Keratinocyte (primary cell): ENCODE data around the gene AP3S1. TPM values are rescaled to one million over a fixed set of nuclear protein-coding genes. Genes with fewer than 3 reads are reported as not detected.

Experiments used
- DNase-seq: peaks from one replicate; pipeline ENCODE4 v3.0.0-alpha.2; 2011; ENCODE audit warnings: low read depth, missing footprints, low spot score
- FAIRE-seq: peaks from 2 replicates; lab custom pipeline; 2011; peaks lifted over from hg19 to GRCh38; lab: Jason Lieb, UNC
- H2AFZ ChIP-seq: 2 replicates; pipeline ENCODE4 v1.6.0; 2012; ENCODE audit warnings: low read length, control low read depth, inconsistent platforms; ENCODE audit not compliant: control insufficient read depth
- H3K27ac ChIP-seq: 2 replicates; pipeline ENCODE4 v1.5.1; 2011; ENCODE audit warnings: low read length; ENCODE audit not compliant: control insufficient read depth, insufficient read depth
- H3K27me3 ChIP-seq: 3 replicates; pipeline ENCODE4 v1.6.0; 2011; ENCODE audit warnings: low read length; ENCODE audit not compliant: control insufficient read depth, insufficient read depth; ENCODE audit errors: extremely low read depth
- H3K36me3 ChIP-seq, 2 experiments: 2 replicates in 1 of 2; 3 replicates in 1 of 2; pipeline ENCODE4 v1.5.1; 2011; ENCODE audit warnings: low read length in 2 of 2, mild to moderate bottlenecking in 1 of 2; ENCODE audit not compliant: control insufficient read depth in 2 of 2, insufficient read depth in 2 of 2; ENCODE audit errors: extremely low read depth in 1 of 2
- H3K4me1 ChIP-seq: 3 replicates; pipeline ENCODE4 v1.5.1; 2011; ENCODE audit warnings: low read length; ENCODE audit not compliant: control insufficient read depth, insufficient read depth; ENCODE audit errors: extremely low read depth
- H3K4me2 ChIP-seq: 3 replicates; pipeline ENCODE4 v1.6.0; 2011; ENCODE audit warnings: low read depth, low read length; ENCODE audit not compliant: control insufficient read depth, insufficient read depth; ENCODE audit errors: extremely low read depth
- H3K4me3 ChIP-seq, 3 experiments: fragments of 200-600 bp in 1 of 3; sonication (generic) in 1 of 3; 2 replicates in 2 of 3; 3 replicates in 1 of 3; pipeline ENCODE4 v1.5.1; 2011 to 2016; ENCODE audit warnings: low read length in 3 of 3, mild to moderate bottlenecking in 3 of 3, control low read depth in 2 of 3, inconsistent platforms in 1 of 3, low read depth in 1 of 3, mixed read lengths in 1 of 3, mixed run types in 1 of 3, moderate library complexity in 1 of 3; ENCODE audit not compliant: control insufficient read depth in 2 of 3, insufficient read depth in 2 of 3; ENCODE audit errors: extremely low read depth in 1 of 3
- H3K79me2 ChIP-seq: 2 replicates; pipeline ENCODE4 v1.6.0; 2012; ENCODE audit warnings: low read length; ENCODE audit not compliant: control insufficient read depth, insufficient read depth
- H3K9ac ChIP-seq: 3 replicates; pipeline ENCODE4 v1.6.0; 2011; ENCODE audit warnings: low read length; ENCODE audit not compliant: control insufficient read depth, insufficient read depth; ENCODE audit errors: extremely low read depth
- H3K9me1 ChIP-seq: 3 replicates; pipeline ENCODE4 v1.6.0; 2011; ENCODE audit warnings: low read length; ENCODE audit not compliant: control insufficient read depth, insufficient read depth; ENCODE audit errors: extremely low read depth
- H3K9me3 ChIP-seq: 2 replicates; pipeline ENCODE4 v1.5.1; 2012; ENCODE audit warnings: low read depth, low read length; ENCODE audit not compliant: control insufficient read depth
- H4K20me1 ChIP-seq: 3 replicates; pipeline ENCODE4 v1.6.0; 2011; ENCODE audit warnings: low read length; ENCODE audit not compliant: control insufficient read depth, insufficient read depth; ENCODE audit errors: extremely low read depth
- CTCF ChIP-seq, 3 experiments: IDR thresholded peaks in 1 of 3; conservative IDR thresholded peaks in 1 of 3; optimal IDR thresholded peaks in 1 of 3; 2 replicates in 2 of 3; 3 replicates in 1 of 3; pipeline versions ENCODE3 to v1.5.1; 2011; ENCODE audit warnings: low read length in 3 of 3, mild to moderate bottlenecking in 3 of 3, moderate library complexity in 2 of 3, control low read depth in 1 of 3, inconsistent platforms in 1 of 3; ENCODE audit not compliant: insufficient read depth in 2 of 3; ENCODE audit errors: extremely low read depth in 1 of 3
- EZH2 ChIP-seq: IDR thresholded peaks from one replicate; pipeline ENCODE4 v1.6.1; 2012; ENCODE audit warnings: inconsistent platforms, mild to moderate bottlenecking, low read length, moderate library complexity
- dilution Hi-C: fragments of 300-500 bp; cut with MboI; formaldehyde crosslinking; loops from one replicate; pipeline ENCODE4 v1.7.0; 2020; ENCODE audit warnings: low sequenced_read_pairs; ENCODE audit not compliant: extremely low pct_ligation_motif_present
- polyA plus RNA-seq, 5 experiments: library from polyadenylated mRNA; depleted of rRNA in 3 of 5; stranded (reverse) in 3 of 5; stranded (forward) in 1 of 5; unstranded in 1 of 5; fragments of >200 nt; gene quantifications; 1 replicate in 1 of 5; 2 replicates in 3 of 5; 3 replicates in 1 of 5; pipeline versions ENCODE4 v1.2.1 to v1.2.3, GENCODE V29; 2011 to 2012; ENCODE audit warnings: missing spikeins in 2 of 5, low read depth in 1 of 5, low replicate concordance in 1 of 5

The AP3S1 gene
- polyA plus RNA-seq, 1 donor (not counting 4 experiments of a cell fraction or from before 2014, with no cell fraction given): 153 TPM

- DNase-seq (no peak), FAIRE-seq (no peak)
- Histone ChIP-seq H3K9ac (no peak overlapping the region), H4K20me1 (no peaks in the 10 kb centered on the region), H3K36me3 (no peaks in the 10 kb centered on the region), H3K27me3 (peaks cover 26% of the 10 kb centered on the region), H3K27ac (no peak overlapping the region), H3K4me3 (no peak overlapping the region), H3K4me2 (no peak overlapping the region), H3K4me1 (no peaks in the 10 kb centered on the region), H3K9me3 (no peaks in the 10 kb centered on the region), H3K9me1 (no peaks in the 10 kb centered on the region), H2AFZ (no peak overlapping the region), H3K79me2 (no peaks in the 10 kb centered on the region)
- no peak for TF ChIP-seq EZH2
- TF ChIP-seq CTCF (optimal IDR thresholded peaks at IDR 0.05 in 1 of 3, IDR thresholded peaks at IDR 0.05 in 1 of 3, conservative IDR thresholded peaks at IDR 0.05 in 1 of 3; ENCODE audit: extremely low read depth in 1 of 3, insufficient read depth in 2 of 3, low read length in 3 of 3): no peak
- dilution Hi-C loops: no loop called here
These were observed 115.2 kb downstream of the AP3S1 start for GRCh38 chr5:115956957-115957356.

- dilution Hi-C loops: no loop called here
- peaks cover 54% of the 10 kb centered on the region for H3K27me3 ChIP-seq
These were observed 119.9 kb downstream of the AP3S1 start for GRCh38 chr5:115961381-115962238.

More at GRCh38 chr5:115961381-115962238, 119.9 kb downstream of the AP3S1 start:
- H3K9me1 ChIP-seq: no peaks in the 10 kb centered on the region
- no peak overlapping the region for H3K9ac ChIP-seq
- DNase-seq (no peak), FAIRE-seq (no peak)
- peak overlapping the region in 1 of 3 experiments; percentile 4 for H3K4me3 ChIP-seq
- H3K27ac ChIP-seq: no peak overlapping the region
- no peaks in the 10 kb centered on the region for H3K79me2 ChIP-seq
- no peaks in the 10 kb centered on the region for H4K20me1 ChIP-seq
- TF ChIP-seq EZH2 (peak; percentile 95), CTCF (optimal IDR thresholded peaks at IDR 0.05 in 1 of 3, IDR thresholded peaks at IDR 0.05 in 1 of 3, conservative IDR thresholded peaks at IDR 0.05 in 1 of 3; ENCODE audit: extremely low read depth in 1 of 3, insufficient read depth in 2 of 3, low read length in 3 of 3) (no peak)
- H3K9me3 ChIP-seq: no peaks in the 10 kb centered on the region
- H3K36me3 ChIP-seq: no peaks in the 10 kb centered on the region
- H3K4me2 ChIP-seq: peak overlapping the region; percentile 52
- H3K4me1 ChIP-seq: no peaks in the 10 kb centered on the region
- H2AFZ ChIP-seq: no peak overlapping the region
